ENCODE data around the gene MPRIP.

DNA sequence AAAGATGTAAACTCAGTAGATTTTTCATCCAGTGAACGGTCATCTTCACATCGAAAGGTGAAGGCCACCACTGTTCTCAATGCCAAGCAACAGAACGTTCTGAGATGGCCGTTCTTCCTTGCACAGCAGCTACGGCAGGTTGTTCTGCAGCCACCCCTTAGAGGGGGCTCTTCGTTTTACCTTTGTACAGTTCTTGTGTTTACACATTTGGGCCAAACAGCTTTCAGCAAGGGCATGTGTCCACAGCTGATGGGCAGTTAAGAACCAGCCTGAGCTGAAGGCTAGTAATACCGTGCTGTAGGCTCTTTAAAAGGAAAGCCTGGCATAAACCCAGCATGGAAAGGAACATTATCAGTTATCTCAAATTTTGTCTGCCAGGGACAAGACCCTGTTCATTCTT is 147.9 kb downstream of the MPRIP start:
- TF ChIP-seq, protein P1, sequence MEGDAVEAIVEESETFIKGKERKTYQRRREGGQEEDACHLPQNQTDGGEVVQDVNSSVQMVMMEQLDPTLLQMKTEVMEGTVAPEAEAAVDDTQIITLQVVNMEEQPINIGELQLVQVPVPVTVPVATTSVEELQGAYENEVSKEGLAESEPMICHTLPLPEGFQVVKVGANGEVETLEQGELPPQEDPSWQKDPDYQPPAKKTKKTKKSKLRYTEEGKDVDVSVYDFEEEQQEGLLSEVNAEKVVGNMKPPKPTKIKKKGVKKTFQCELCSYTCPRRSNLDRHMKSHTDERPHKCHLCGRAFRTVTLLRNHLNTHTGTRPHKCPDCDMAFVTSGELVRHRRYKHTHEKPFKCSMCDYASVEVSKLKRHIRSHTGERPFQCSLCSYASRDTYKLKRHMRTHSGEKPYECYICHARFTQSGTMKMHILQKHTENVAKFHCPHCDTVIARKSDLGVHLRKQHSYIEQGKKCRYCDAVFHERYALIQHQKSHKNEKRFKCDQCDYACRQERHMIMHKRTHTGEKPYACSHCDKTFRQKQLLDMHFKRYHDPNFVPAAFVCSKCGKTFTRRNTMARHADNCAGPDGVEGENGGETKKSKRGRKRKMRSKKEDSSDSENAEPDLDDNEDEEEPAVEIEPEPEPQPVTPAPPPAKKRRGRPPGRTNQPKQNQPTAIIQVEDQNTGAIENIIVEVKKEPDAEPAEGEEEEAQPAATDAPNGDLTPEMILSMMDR (IDR thresholded peaks at IDR 0.05) = no peak
- TF ChIP-seq POLR2A (IDR thresholded peaks at IDR 0.05) = no peak
